Measurements from ENCODE around the gene GPER1.
"Not testable (repeated sequence)": the region's sequence is repeated elsewhere in the genome, so short reads cannot be mapped to it uniquely, and the experiment has no call there.

Gene GPER1

DNA sequence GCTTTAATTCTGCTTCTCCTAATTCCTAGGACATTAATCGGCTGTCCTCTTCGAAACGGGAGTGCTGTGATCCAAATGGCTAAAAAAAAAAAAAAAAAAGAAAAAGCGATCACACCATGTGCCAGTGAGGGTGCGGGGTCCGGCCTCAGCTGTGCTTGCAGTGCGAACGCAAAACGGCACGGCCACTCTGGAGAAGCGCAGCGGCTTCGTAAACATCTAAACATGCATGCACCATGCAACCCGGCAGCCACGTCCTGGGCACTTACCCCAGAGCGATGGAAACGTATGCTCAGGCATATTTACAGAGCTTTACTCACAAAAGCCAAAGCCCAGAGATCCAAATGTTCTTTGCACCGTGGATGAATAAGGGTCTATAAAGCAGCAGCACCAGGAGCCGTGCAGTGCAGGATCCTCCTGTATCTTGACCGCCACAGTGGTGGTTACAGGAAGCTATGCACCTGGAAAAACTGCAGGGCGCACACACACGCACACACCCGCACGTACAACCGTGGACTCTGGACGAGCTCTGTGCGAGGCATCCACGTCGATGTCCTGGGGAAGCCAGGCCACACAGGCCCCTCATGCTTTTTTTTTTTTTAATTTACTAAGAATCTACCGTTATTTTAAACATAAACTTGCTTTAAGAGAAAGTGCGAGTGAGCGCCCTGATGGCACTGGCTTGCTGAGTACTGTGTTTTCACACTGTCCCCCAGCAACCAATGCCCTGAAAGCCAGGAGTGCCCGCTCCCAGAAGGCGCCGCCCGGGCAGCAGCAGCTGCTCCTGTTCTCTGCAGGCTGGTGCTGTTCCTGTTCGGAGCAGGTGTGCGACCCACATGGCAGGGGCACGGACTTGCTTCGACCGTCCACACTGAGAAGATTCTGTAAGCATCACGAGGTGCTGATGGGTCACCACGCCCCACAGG lies 25.0 kb downstream of the GPER1 start:
- no peak for TF ChIP-seq GATA1 (IDR thresholded peaks at IDR 0.05; ENCODE audit: low read depth, low read length)
- no peak for DNase-seq

DNA sequence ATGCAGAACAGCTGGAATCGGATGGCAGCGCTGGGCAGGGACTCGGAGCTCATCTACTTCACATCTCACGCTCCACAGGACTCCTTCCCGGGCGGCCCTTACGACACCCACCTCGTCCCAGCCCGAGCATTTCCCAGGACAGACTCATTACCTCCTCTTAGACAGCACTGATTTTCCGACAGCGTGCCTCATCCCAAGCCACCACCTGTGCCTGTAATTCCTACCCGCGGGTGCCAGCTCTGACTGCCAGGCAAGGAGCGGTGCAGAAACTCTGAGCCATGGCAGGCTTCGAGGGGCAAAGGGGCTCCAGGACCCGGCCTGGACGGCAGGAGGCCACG lies 25.6 kb downstream of the GPER1 start:
- DNase-seq, result no peak
- TF ChIP-seq GATA1 (IDR thresholded peaks at IDR 0.05; ENCODE audit: low read depth, low read length) (no peak), POLR2A (IDR thresholded peaks at IDR 0.05; ENCODE audit: low read length) (no peak)

DNA sequence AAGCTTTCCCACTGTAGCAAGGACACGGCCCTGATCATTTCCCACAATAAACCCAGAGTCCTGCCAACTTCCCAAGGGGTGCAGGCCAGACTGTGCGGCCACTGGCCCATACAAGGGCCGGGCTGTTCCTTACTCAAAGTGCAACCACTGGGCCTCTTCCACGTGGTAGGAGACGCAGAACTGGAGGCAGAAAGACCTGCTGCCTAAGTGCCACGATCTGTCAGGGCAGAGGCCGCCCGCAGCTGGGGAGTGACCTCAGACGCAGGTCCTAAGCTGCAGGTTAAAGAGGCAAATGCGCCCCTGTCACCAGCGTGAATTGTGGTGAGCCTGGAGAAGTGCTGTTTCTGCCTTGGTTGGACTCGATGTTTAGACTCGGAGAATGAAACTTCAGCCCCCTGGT lies 26.2 kb downstream of the GPER1 start:
- no peak for DNase-seq
- TF ChIP-seq POLR2A (IDR thresholded peaks at IDR 0.05; ENCODE audit: low read length) (no peak), GATA1 (IDR thresholded peaks at IDR 0.05; ENCODE audit: low read depth, low read length) (no peak)

DNA sequence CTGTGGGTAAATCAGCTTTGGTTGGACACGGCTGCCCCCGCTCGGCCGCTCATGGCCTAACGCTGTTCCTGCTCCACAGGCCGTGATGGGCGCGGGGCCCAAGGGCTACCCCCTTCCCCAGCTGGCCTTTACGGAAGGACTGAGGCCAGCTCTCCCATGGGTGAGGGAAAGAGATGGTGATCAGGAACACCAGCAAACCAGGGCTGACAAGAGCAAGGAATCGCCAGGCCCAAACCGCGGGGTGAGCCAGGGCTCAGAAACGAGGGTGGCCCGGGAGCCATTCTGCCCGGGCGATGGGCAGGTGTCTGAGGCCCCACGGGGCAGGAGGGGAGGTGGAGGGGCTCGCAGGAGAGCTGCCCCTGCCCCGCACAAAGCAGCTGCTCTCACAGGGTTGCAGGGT lies 26.6 kb downstream of the GPER1 start:
- DNase-seq, result no peak
- no peak for TF ChIP-seq POLR2A (IDR thresholded peaks at IDR 0.05; ENCODE audit: low read length)
- no peak for TF ChIP-seq GATA1 (IDR thresholded peaks at IDR 0.05; ENCODE audit: low read depth, low read length)

DNA sequence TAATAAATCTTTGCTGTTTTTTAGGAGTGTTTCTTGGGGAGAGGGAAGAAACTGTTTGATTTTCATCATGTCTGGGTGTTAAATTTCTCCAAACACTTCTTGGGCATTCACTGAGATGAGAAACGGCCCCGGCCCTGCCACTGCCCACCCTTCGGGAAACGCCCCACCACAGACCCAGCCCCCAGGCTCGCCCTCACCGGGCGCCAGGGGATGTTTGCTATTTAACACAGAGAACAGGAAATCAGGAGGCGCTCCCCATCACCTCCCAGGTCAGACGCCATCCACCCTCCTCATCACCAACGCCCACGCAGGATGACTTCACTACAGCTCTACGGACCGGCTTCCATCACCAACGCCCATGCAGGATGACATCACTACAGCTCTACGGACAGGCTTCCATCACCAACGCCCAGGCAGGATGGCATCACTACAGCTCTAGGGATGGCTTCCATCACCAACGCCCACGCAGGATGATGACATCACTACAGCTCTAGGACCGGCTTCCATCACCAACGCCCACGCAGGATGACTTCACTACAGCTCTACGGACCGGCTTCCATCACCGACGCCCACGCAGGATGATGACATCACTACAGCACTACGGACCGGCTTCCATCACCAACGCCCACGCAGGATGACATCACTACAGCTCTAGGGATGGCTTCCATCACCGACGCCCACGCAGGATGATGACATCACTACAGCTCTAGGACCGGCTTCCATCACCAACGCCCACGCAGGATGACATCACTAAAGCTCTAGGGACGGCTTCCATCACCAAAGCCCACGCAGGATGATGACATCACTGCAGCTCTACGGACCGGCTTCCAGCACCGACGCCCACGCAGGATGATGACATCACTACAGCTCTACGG lies 27.5 kb downstream of the GPER1 start:
- DNase-seq, result not testable (repeated sequence)

DNA sequence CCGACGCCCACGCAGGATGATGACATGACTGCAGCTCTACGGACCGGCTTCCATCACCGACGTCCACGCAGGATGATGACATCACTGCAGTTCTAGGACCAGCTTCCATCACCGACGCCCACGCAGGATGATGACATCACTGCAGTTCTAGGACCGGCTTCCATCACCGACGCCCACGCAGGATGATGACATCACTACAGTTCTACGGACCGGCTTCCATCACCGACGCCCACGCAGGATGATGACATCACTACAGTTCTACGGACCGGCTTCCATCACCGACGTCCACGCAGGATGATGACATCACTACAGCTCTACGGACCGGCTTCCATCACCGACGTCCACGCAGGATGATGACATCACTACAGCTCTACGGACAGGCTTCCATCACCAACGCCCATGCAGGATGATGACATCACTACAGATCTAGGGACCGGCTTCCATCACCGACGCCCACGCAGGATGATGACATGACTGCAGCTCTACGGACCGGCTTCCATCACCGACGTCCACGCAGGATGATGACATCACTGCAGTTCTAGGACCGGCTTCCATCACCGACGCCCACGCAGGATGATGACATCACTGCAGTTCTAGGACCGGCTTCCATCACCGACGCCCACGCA lies 28.6 kb downstream of the GPER1 start:
- not testable (repeated sequence) for DNase-seq

DNA sequence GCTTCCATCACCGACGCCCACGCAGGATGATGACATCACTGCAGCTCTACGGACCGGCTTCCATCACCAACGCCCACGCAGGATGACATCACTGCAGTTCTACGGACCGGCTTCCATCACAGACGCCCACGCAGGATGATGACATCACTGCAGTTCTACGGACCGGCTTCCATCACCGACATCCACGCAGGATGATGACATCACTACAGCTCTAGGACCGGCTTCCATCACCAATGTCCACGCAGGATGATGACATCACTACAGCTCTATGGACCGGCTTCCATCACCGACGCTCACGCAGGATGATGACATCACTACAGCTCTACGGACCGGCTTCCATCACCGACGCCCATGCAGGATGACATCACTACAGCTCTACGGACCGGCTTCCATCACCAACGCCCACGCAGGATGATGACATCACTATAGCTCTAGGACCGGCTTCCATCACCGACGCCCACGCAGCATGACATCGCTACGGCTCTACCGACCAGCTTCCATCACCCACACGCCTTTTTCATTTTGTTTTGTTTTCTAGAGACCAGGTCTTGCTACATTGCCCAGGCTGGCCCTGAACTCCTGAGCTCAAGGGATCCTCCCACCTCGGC lies 29.5 kb downstream of the GPER1 start:
- TF ChIP-seq GATA1 (IDR thresholded peaks at IDR 0.05; ENCODE audit: low read depth, low read length) (no peak), POLR2A (IDR thresholded peaks at IDR 0.05; ENCODE audit: low read length) (no peak)
- DNase-seq, result no peak

DNA sequence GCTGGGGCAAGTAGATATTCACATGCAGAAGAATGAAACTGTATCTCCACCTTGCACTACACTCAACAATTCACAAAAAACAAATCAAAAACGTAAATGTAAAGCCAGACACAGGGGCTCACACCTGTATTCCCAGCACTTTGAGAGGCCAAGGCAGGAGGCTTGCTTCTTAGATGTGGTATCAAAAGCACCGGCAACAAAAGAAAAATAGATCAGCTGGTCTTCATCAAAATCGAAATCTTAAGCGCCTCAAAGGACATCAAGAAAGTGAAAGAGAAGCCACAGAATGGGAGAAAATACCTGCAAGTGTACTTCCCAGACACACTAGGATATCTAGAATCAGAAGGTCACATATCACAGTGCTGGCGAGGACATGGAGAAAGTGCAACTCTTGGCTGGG lies 31.3 kb downstream of the GPER1 start:
- TF ChIP-seq GATA1 (IDR thresholded peaks at IDR 0.05; ENCODE audit: low read depth, low read length) (no peak), POLR2A (IDR thresholded peaks at IDR 0.05; ENCODE audit: low read length) (no peak)
- DNase-seq, result no peak

DNA sequence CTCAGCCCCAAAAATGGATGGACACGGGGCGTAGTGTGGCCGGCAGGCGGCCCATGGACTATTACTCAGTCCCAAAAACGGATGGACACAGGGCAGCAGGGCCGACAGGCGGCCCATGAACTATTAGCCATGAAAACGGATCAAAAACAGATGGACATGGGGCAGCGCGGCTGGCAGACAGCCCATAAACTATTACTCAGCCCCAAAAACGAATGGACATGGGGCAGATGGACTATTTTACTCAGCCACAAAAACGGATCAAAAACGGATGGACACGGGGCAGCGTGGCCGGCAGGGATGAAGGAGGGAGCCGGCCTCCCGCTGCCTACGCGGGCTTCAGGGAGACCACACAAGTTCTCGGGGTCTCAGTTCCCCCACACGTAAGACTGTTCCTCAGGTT lies 32.9 kb downstream of the GPER1 start:
- DNase-seq, result no peak
- TF ChIP-seq GATA1 (IDR thresholded peaks at IDR 0.05; ENCODE audit: low read depth, low read length) (no peak), POLR2A (IDR thresholded peaks at IDR 0.05; ENCODE audit: low read length) (no peak)

DNA sequence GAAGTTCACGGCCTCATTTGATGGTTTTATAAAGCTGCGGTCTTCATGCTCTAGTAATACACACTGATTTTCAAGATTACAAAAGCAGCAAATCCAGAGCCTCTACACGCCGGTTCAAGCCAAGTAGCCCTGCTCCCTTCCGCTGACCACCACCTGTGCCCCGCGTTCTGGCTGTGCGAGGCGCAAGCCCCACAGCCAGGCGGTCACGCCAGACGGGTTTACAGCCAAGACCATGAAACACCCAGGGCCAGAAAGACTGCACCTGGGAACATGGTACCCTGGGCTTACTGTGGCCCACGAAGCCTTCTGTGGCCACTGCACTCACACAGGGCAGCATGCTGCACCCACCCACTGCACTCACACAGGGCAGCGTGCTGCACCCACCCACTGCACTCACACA lies 33.6 kb downstream of the GPER1 start:
- no peak for TF ChIP-seq POLR2A (IDR thresholded peaks at IDR 0.05; ENCODE audit: low read length)
- TF ChIP-seq GATA1 (IDR thresholded peaks at IDR 0.05; ENCODE audit: low read depth, low read length), result no peak
- no peak for DNase-seq

DNA sequence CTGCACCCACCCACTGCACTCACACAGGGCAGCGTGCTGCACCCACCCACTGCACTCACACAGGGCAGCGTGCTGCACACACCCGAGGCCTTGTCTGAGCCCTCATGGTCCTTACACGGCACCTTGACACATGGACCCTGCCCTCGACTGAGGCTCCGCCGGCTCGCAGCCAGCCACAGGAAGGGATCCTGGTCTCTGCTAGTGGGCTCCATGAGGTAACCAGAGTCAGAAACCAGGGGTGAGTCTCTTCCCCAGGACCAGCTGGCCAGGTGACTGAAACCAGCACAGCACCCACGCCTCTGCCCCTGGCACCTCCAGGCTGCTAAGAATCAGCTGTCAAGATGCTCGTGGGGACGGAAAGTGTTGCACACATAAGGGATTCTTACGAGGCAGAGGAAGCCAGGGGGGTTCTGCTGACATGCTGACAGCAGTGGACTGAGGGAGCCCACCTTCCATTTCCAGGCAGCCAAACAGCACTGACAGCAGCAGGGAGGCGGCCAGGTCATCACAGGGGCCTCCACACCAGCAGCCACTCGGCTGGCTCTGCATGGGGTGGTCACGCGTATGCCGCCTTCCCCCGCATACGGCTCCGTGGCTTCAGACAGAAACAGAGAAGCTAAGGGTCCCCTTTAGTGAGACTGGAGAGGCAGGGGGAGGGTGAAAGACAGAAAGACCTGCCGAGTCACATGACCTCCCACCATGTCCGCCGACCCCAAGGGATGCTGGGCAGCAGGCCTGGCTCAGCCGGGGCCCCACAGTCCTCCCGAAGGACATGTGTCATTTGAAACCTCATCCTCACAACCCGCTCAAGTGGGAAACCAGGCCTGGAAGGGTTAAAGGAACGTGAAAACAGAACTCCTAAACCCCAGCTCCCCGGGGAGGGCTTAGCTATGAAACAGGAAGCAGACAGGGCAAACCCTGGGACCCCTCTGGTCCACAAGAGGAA lies 34.2 kb downstream of the GPER1 start:
- TF ChIP-seq POLR2A (IDR thresholded peaks at IDR 0.05; ENCODE audit: low read length) (no peak), GATA1 (IDR thresholded peaks at IDR 0.05; ENCODE audit: low read depth, low read length) (no peak)
- DNase-seq, result no peak

DNA sequence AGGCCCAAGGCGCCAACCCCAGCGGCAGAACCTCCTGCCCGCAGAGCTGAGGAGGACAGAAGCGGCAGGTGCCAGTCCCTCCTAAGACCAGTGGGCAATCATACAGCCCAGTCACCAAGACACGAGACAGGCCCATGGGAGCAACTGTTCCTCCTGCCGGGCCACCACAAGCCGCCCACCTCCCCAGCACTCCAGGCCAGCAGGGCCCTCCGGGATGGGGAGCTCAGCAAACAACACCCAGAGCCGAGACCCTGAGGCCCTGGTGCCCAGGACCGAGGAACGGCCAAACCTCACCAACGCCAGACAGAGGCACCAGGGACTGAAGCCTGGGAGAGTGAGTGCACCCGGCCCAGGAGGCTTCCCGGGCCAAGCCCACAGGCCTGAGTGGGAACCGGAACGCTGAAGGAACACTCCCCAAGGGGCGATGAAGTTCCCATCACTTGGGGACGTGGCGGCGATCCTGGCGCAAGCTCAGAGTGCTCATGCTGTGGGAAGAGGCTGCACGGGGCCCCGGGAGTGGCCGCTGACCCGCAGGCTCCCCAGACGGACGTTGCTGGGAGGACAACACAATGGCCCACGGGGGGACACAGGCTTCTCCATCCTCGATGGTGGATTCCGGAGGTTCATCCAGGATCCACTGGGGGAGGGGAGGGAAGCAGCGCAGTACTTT lies 35.1 kb downstream of the GPER1 start:
- no peak for DNase-seq
- no peak for TF ChIP-seq POLR2A (IDR thresholded peaks at IDR 0.05; ENCODE audit: low read length)
- TF ChIP-seq GATA1 (IDR thresholded peaks at IDR 0.05; ENCODE audit: low read depth, low read length), result no peak

DNA sequence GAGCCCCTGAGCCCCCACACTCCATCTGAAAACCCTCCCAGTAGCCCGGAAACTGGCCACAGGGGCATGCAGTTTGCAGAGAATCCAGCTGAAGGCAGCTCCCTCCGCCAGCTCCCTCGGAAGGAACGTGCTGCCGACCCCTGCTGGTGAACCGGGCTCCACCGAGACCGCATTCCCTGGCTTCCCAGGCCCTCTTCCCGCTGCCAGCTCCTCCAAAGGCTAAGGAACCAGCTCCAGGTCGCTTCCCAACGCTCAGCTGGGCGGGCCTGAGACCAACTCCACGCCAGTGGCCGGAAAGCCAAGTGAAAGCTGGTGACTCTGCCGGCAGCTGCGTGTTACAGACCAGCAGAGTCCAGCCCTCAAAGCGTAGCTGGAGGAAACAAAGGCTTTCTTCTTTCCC lies 35.8 kb downstream of the GPER1 start:
- no peak for DNase-seq
- TF ChIP-seq POLR2A (IDR thresholded peaks at IDR 0.05; ENCODE audit: low read length) (no peak), GATA1 (IDR thresholded peaks at IDR 0.05; ENCODE audit: low read depth, low read length) (no peak)

Data from erythroblast (primary cell).